Measurements from ENCODE around the gene DLGAP4. TPM values are rescaled to one million over a fixed set of nuclear protein-coding genes. Genes with fewer than 3 reads are reported as not detected.

The DLGAP4 gene
- total and polyA plus RNA-seq, 9 of the 15 experiments (the other 6 are each of a cell fraction or from before 2014, with no cell fraction given): 0.31 to 34.1 (median 4.5) TPM

- H3K36me3 ChIP-seq (ENCODE audit: control insufficient read depth, insufficient read depth, low read length): no peaks in the 10 kb centered on the region
- no peak overlapping the region for H3K9ac ChIP-seq (ENCODE audit: insufficient read depth in 1 of 2, low read depth in 2 of 2, low read length in 2 of 2)
- peaks cover 10% of the 10 kb centered on the region for H4K20me1 ChIP-seq (replicated peaks; ENCODE audit: control insufficient read depth, insufficient read depth, low read length)
- H3K4me1 ChIP-seq (replicated peaks in 1 of 2; ENCODE audit: control insufficient read depth in 2 of 2, insufficient read depth in 2 of 2, low read length in 2 of 2): no peaks in the 10 kb centered on the region
- H3K27ac ChIP-seq (ENCODE audit: extremely low read depth, low read depth, low read length): no peak overlapping the region
- no peak overlapping the region for H3K4me3 ChIP-seq
- no peak for DNase-seq (ENCODE audit: extremely low read depth in 1 of 4, low spot score in 3 of 4)
- intact Hi-C loops (cut with micrococcal nuclease) (no loop called here), in situ Hi-C loops (cut with MboI) (no loop called here)
- no peaks in the 10 kb centered on the region for H3K9me3 ChIP-seq (replicated peaks; ENCODE audit: control insufficient read depth, insufficient read depth, low read depth, low read length)
- ATAC-seq: no peak
- ChIA-PET POLR2A (interaction anchor here (1.3 kb wide), 1 partner anchor 16 kb away, joined by 4 read pairs; no protein-coding TSS in a partner anchor), CTCF (ENCODE audit: low intra/inter-chr PET ratio) (interaction anchor here (0.6 kb wide), 1 partner anchor 526 kb away, joined by 3 read pairs; no protein-coding TSS in a partner anchor)
- no peak for FAIRE-seq
- no peaks in the 10 kb centered on the region for H3K79me2 ChIP-seq (ENCODE audit: control insufficient read depth, insufficient read depth, low read length)
- no peak overlapping the region for H3K4me2 ChIP-seq (ENCODE audit: insufficient read depth, low read length)
- H3K9me1 ChIP-seq (ENCODE audit: control insufficient read depth, insufficient read depth, low read length): no peaks in the 10 kb centered on the region
- 2% methylated on average over 9 of the region's 9 CpGs for WGBS (ENCODE audit: insufficient coverage, low coverage, missing lambda C conversion rate)
- no peak overlapping the region for H2AFZ ChIP-seq (ENCODE audit: low read depth, low read length)
- TF ChIP-seq ATF3 (IDR thresholded peaks at IDR 0.05) (no peak), ATF3 (CRISPR knock-in tag; conservative IDR thresholded peaks at IDR 0.05) (no peak), ZNF316 (IDR thresholded peaks at IDR 0.05) (no peak), ADNP (tag; IDR thresholded peaks at IDR 0.05) (no peak), PHF8 (IDR thresholded peaks at IDR 0.05; ENCODE audit: borderline replicate concordance, low read length) (no peak), TCF3 (CRISPR knock-in tag; IDR thresholded peaks at IDR 0.05) (no peak)
- H3K27me3 ChIP-seq (ENCODE audit: control insufficient read depth in 2 of 2, insufficient read depth in 2 of 2, low read length in 2 of 2): peaks cover 20 to 60% of the 10 kb centered on the region in 2 experiments
- no TSS peak for BruUV-seq (replicated peaks)
These were observed 55.3 kb downstream of the DLGAP4 start for GRCh38 chr20:36361406-36361805.

Measured in K562 (cell line).